ENCODE data around the gene CSTF1.

Gene CSTF1

DNA sequence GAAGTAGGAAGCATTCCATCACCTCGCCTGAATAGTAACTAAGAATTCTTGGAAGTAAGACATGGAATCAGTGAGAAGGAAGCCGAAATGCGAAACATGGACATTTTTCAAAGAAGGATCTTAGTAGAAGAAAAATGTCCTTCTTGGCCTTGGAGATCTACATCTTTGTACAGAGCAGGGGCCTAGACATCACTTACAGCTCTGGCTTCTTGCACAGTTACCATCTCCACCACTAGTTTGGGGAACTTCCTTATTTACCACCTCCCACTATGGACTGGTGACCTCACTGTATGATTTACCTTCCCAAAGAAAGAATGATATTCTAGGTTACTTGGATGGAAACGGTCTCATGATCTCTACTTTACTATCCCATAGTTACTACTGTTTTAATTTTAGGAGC is 35.4 kb downstream of the CSTF1 start:
- Histone ChIP-seq H3K27ac (no peak overlapping the region), H3K9me3 (ENCODE audit: severe bottlenecking) (no peaks in the 10 kb centered on the region), H3K4me3 (ENCODE audit: low read depth, low read length) (no peak overlapping the region), H3K27me3 (ENCODE audit: insufficient read depth, low read depth, severe bottlenecking) (peaks cover 85% of the 10 kb centered on the region), H3K36me3 (no peaks in the 10 kb centered on the region)
- TF ChIP-seq, protein P1, sequence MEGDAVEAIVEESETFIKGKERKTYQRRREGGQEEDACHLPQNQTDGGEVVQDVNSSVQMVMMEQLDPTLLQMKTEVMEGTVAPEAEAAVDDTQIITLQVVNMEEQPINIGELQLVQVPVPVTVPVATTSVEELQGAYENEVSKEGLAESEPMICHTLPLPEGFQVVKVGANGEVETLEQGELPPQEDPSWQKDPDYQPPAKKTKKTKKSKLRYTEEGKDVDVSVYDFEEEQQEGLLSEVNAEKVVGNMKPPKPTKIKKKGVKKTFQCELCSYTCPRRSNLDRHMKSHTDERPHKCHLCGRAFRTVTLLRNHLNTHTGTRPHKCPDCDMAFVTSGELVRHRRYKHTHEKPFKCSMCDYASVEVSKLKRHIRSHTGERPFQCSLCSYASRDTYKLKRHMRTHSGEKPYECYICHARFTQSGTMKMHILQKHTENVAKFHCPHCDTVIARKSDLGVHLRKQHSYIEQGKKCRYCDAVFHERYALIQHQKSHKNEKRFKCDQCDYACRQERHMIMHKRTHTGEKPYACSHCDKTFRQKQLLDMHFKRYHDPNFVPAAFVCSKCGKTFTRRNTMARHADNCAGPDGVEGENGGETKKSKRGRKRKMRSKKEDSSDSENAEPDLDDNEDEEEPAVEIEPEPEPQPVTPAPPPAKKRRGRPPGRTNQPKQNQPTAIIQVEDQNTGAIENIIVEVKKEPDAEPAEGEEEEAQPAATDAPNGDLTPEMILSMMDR (IDR thresholded peaks at IDR 0.05; ENCODE audit: low read depth, low read length): no peak
- no peak for DNase-seq

DNA sequence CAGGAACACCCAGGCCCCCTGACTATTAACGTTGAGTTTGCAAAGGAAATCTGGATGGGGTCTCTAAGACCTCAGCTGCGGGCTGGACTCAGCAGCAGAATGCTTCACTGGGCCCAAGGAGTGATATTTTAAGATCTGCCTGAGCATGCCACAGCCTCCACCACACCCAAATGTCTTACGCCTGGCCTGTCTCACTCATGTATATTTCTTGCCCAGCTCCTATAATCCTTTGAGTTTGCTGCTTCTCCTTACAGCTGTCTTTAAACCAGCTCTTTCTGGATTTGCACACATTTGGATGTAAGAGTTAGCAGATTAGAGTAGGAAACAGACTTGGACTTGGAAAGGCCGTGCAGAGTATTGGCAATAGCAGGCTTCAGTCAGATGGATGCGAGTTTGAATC is 36.0 kb downstream of the CSTF1 start:
- no peaks in the 10 kb centered on the region for H3K9me3 ChIP-seq (ENCODE audit: severe bottlenecking)
- no peaks in the 10 kb centered on the region for H3K36me3 ChIP-seq
- no peak for DNase-seq
- no peak overlapping the region for H3K4me3 ChIP-seq (ENCODE audit: low read depth, low read length)
- no peak overlapping the region for H3K27ac ChIP-seq
- peaks cover 85% of the 10 kb centered on the region for H3K27me3 ChIP-seq (ENCODE audit: insufficient read depth, low read depth, severe bottlenecking)
- TF ChIP-seq, protein P1 (IDR thresholded peaks at IDR 0.05; ENCODE audit: low read depth, low read length): no peak

DNA sequence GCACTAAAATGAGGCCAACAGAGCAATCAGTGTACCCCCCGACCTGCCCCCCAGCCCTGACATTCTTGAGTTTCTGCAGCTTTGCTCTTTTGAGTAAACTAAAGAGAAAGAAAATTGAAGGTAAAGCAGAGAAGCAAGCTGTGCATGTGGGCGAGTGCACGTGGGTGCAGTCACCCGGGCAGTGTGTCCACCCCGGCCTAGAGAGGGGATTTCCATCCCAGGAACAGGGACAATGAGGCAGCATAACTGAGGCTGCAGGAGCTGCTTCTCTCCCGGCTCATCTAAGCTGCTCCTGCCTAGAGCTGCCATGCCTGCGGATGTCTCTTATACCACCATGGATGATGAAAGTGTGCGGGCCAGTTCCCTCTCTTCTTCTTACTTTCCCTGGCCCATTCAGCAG is 36.4 kb downstream of the CSTF1 start:
- no peak overlapping the region for H3K4me3 ChIP-seq (ENCODE audit: low read depth, low read length)

DNA sequence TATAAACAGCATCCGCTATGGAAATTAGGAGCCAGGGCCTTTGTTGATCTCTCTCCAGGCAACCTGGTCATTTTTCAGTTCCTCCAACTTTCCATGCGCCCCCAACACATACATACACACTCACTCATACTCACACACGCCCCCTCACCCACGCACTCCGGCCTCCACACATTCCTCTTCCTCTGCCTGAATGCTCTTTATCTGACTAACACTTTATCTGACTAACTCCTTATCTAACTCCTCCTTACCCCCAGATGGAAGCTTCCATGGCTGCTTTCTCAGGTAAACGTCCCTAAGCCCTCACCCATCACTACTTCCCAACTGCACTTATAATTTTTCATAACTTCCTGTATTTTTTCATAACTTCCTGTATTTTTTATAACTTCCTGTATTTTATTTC is 37.1 kb downstream of the CSTF1 start:
- Histone ChIP-seq H3K9me3 (ENCODE audit: severe bottlenecking) (no peaks in the 10 kb centered on the region), H3K4me3 (ENCODE audit: low read depth, low read length) (no peak overlapping the region), H3K36me3 (no peaks in the 10 kb centered on the region), H3K27ac (no peak overlapping the region), H3K27me3 (ENCODE audit: insufficient read depth, low read depth, severe bottlenecking) (peaks cover 90% of the 10 kb centered on the region)
- TF ChIP-seq, protein P1 (IDR thresholded peaks at IDR 0.05; ENCODE audit: low read depth, low read length): no peak
- DNase-seq: no peak

More for the DNA sequence above, 36.4 kb downstream of the CSTF1 start:
- Histone ChIP-seq H3K36me3 (no peaks in the 10 kb centered on the region), H3K27ac (no peak overlapping the region), H3K9me3 (ENCODE audit: severe bottlenecking) (no peaks in the 10 kb centered on the region), H3K27me3 (ENCODE audit: insufficient read depth, low read depth, severe bottlenecking) (peaks cover 87% of the 10 kb centered on the region)
- TF ChIP-seq, protein P1 (IDR thresholded peaks at IDR 0.05; ENCODE audit: low read depth, low read length): no peak
- DNase-seq: no peak

DNA sequence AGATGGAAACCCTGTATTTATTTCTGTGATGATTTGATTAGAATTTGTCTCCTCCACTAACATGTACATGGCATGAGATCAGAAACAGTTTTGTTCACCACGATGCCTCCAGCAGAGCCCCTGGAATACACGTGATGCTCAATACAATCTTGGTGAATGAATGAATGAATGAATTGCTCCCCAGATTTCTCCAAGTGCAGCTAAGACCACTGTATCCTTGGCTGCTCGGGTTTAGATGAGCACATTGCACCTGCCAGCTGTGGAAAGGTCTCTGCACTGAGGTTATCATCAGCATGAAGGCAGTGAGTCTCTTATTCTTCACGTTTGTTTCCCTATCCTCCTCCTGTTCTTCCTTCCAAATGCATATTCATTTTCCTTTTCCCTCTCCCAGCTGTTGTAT is 37.5 kb downstream of the CSTF1 start:
- H3K4me3 ChIP-seq (ENCODE audit: low read depth, low read length): no peak overlapping the region
- H3K27ac ChIP-seq: no peak overlapping the region
- no peaks in the 10 kb centered on the region for H3K9me3 ChIP-seq (ENCODE audit: severe bottlenecking)
- no peaks in the 10 kb centered on the region for H3K36me3 ChIP-seq
- H3K27me3 ChIP-seq (ENCODE audit: insufficient read depth, low read depth, severe bottlenecking): peaks cover 93% of the 10 kb centered on the region
- TF ChIP-seq, protein P1 (IDR thresholded peaks at IDR 0.05; ENCODE audit: low read depth, low read length): no peak
- DNase-seq: no peak

DNA sequence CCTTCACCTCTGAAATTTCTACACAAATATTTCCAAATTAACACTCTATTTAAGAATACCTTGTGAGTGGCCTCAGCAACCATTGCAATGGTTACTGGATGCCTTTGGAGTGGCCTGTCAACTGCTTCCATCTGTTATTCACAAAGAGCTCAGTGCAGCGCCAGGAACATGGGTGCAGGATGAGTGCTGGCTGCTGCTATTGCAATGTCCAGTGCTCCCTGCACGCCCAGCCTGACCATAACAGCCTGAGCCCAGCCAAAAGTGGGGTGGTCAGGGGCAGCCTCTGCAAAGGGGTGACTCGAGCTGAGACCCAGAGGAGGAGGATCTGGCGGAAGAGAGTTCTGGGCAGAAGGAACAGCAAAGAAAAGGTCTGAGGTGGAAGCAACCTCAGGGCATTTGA is 38.0 kb downstream of the CSTF1 start:
- Histone ChIP-seq H3K9me3 (ENCODE audit: severe bottlenecking) (no peaks in the 10 kb centered on the region), H3K27me3 (ENCODE audit: insufficient read depth, low read depth, severe bottlenecking) (peaks cover 93% of the 10 kb centered on the region), H3K36me3 (no peaks in the 10 kb centered on the region), H3K27ac (no peak overlapping the region), H3K4me3 (ENCODE audit: low read depth, low read length) (no peak overlapping the region)
- no peak for DNase-seq
- TF ChIP-seq, protein P1 (IDR thresholded peaks at IDR 0.05; ENCODE audit: low read depth, low read length): no peak

Data from WERI-Rb-1 (cell line).